ENCODE measurements around the gene ZIK1.

ZIK1 gene

DNA sequence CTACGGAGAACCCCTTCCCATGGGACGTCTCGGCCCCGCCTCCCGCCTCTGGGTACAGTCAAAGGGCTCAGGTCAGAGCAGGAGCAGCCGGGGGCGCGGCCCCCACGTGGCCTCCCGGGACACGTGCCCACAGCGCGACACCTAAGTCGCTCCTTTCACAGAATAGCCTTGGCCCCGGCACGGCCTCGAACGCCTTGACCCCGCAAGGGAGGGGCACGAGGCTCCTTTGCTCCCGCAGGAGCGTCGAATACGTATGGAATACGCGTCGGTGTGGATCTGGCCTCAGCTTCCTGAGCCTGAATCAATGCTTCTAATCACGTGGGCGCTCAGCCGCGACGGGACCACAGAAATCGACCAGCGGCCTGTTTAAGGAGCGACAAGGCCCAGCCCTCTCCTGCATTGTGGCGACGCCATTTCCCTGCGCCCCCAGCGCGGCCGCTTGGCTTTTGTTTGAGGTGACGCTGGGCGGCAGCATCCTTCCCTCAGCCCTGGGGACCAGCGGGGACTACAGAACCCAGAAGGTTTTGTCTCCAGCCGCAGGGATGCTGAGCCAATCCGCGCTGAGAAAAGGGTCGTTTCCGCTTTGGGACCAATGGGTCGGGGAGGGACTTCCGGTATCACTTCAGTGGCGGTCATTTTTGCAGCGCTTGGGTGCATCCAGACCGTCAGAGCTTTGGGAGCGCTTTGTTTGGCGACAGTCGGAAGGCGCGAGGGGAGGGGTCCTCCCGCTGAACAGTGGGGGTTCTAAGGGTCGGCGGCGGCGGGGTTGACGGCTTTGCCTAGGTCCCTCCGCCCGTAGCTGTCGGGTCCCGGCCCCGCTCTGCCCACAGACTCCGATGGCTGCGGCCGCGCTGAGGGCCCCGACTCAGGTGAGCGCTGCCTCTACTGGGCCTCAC, at the start of gene ZIK1:
Gene ZIK1 (plus strand): TSS at position 625 of the 896 bp plus-strand sequence. CDS start 212 bp downstream, at position 837.
- DNase-seq, result no peak

- no peak for DNase-seq
Measured at GRCh38 chr19:57537953-57538547, 45.9 kb upstream of the ZIK1 start.

- no peak for DNase-seq
Measured at GRCh38 chr19:57546513-57546912, 37.4 kb upstream of the ZIK1 start.

DNA sequence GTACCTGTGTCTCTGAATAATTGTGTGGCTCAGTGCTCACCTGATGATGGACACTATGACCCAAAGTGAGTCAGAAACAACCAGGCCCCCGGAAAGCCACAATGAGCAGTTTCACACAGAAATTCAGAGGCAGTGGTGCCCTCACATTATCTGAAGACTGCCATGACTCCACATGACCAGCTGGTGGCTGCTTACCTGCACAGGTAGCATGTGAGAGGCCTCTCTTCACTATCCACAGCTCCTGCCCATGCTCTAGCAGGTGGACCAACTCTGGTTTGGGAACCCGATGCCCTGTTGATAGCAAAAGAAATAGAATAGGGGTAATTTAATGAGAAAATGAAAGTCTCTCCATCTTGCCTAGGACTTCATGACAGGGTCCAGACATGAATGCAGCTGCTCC, 31.5 kb upstream of the ZIK1 start:
- DNase-seq, result no peak

DNA sequence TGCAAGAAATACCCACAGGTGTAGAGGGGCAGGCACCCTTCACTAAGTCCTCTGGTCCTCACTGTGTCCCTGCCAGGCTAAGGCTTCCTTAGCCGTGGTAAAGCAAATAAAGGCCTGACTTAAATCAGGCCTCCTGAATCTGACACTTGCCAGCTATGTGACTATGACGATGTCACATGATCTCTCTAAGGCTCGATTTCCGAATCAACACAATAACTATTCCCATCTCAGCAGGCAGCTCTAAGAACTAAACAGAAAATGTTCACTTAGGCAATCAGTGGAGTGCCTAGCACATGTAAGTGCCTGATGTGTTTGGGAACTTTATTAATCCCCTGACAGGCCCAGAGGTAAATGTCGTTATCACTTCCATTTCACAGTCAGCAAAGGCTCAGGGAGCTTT, 26.3 kb upstream of the ZIK1 start:
- no peak for DNase-seq

DNA sequence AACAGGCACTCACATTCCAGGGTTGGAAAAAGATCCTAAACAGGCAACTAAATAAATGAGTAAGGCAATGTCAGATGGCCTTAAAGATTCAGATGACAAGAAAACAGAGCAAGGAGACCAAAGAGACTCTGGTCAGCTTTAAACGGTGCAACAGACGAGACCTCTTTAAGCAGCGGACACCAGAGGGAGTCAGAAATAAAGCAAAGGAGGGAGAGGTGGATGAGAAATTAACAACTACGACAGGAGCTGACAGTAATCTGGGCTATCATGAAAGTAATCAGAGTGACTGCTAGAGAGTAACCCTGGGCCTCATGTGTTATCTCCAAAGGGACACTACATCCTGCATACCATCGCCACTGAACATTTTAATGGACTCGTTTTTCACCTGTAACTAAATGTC, 25.4 kb upstream of the ZIK1 start:
- DNase-seq, result no peak

GRCh38 chr19:57559008-57559403, 24.9 kb upstream of the ZIK1 start:
- no peak for DNase-seq

- peak; percentile 70 for DNase-seq
Measured at GRCh38 chr19:57559404-57560025, 24.4 kb upstream of the ZIK1 start, which contains the start of gene ZNF550. Gene ZNF550 (minus strand): TSS chr19:57559863. CDS start chr19:57559682, 181 bp downstream.

DNA sequence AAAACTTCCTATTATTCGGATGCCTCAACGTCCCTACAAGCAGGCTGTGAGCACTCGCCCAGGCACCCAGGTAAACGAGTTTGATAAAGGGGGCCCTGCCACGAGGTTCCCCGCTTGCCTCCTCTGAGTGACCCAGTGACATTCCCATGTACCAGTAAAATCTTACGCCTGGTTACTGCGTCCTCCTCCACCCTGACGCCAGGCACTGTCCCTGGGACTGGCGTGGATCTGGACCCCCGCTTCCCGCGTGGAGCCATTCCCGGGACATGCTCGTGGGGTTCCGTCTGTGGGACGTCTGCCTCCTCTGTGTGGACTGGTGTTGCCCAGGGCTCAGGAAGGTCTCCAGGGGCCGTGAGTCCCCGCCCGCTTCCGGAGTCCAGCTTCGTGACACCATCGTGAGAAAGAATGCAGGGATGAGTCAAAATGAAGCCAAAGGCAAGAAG, 23.9 kb upstream of the ZIK1 start:
- no peak for DNase-seq

DNA sequence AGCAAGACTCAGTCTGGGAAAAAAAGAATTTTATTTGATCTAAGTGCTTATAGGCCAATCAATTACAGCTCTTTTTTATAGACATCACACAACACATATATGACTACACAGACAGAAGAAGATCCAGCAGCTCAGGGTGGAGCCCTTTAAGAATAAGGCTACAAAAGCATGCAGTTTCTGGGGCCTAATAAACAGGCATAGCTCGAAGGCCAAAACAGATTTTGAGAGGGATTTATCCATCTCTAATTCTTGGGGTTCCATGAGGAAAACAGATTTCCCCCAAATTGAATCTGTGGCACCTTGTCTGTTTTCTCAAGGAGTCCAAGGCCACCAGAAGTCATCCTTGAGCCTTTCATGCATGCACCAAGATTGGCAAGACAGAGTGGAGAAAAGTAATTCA, 20.4 kb upstream of the ZIK1 start:
- no peak for DNase-seq

DNA sequence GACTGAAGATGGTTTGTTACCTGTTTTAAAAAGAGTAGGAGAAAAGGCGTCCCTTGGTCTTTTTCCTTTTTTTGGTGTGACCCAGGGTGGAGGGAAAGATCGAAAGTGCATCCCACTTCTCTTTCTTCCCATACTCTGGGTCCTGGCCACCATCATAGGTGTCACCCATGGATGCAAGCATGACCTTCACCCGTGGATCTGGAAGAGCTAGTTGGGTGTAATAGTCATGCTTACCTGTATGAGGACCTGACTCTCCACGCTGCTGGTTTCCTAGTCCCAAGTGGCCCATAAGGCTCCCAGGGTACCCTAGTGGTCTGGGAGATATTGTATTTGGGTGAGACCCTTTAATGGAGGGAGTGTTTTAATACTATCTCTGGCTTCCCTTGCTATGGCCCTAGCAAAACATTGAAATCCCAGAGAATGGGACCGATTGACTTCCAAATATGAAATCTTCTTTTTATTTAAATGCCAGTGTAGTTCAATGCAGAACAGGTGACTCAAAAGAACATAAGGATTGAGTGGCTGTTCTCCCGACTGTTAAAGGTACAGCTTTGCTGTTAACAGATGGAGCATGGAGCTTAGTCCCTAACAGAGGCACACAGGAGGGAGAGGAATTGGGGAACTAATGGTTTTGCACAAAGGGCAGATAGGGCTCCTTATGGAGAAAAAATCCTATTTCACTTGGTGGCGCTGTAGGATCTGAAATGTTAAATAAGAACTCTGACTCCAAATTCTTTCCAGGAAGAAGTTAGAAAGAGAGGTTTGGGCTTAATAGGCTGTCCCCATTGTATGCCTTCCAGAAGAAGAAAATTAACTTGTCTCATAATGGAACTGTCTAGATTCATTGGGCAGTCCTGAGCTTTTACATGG, 17.3 kb upstream of the ZIK1 start:
- DNase-seq, result no peak

GRCh38 chr19:57570707-57571106, 13.2 kb upstream of the ZIK1 start:
- DNase-seq, result no peak

- DNase-seq, result no peak
Measured at GRCh38 chr19:57572415-57572947, 11.5 kb upstream of the ZIK1 start.

DNA sequence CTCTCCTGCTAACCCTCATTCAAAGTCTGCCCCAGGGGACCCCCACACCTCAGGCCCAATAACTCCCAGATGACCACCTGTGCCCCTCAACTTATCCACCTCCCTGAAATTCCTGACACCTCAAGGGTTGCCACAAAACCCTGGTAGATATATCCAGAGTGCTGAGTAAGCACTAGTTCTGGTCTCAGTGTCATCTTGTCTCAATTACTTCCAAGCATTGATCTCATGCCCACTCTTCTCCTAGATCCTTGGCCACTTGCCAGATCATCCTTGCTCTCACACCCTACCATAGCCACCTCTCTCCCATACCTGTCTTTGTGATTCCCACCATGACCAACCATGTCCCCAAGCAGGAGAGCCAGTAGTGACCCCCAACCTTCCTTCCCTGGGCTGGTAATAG, 7.3 kb upstream of the ZIK1 start:
- no peak for DNase-seq

- DNase-seq, result peak; percentile 80
Measured at GRCh38 chr19:57578487-57579205, 5.3 kb upstream of the ZIK1 start, which contains the start of gene ZNF416. Gene ZNF416 (minus strand): TSS chr19:57578911. CDS start chr19:57578704, 207 bp downstream.

GRCh38 chr19:57583104-57583520, 833 bp upstream of the ZIK1 start:
- no peak for DNase-seq

GRCh38 chr19:57587529-57587928, 3.6 kb downstream of the ZIK1 start:
- no peak for DNase-seq

DNA sequence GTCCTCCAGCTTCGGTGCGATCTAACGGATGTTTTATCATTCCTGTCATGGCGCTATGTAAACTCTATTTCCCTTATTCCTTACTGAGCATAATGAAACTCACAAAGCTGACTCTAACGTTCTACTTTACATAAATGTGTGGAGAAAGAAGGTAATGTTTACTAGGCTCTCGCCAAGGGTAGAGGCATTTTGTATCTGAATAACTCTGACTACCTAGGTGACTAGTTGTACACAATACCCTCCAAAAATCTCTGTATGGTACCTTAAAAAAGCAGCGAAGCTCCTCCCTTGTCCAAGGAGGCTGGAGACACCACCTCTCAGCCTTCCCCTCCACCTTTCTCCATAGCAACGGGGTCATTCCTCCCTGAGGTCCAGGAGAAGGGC, 15.4 kb downstream of the ZIK1 start:
- no peak for DNase-seq

GRCh38 chr19:57599761-57600383, 15.9 kb downstream of the ZIK1 start, which contains the start of gene ZNF530:
Gene ZNF530 (plus strand): TSS chr19:57599885. CDS start chr19:57604346, 4,461 bp downstream.
- no peak for DNase-seq

GRCh38 chr19:57606931-57607330, 23.0 kb downstream of the ZIK1 start:
- no peak for DNase-seq

- DNase-seq, result no peak
Measured at GRCh38 chr19:57611113-57611512, 27.2 kb downstream of the ZIK1 start.
